Keratinocyte (primary cell): ENCODE results near the gene CEMIP2. TPM values are rescaled to one million over a fixed set of nuclear protein-coding genes. Genes with fewer than 3 reads are reported as not detected.

ENCODE experiments used
- DNase-seq: peaks from one replicate; pipeline ENCODE4 v3.0.0-alpha.2; 2011; ENCODE audit warnings: low read depth, missing footprints, low spot score
- FAIRE-seq: peaks from 2 replicates; lab custom pipeline; 2011; peaks lifted over from hg19 to GRCh38; lab: Jason Lieb, UNC
- H2AFZ ChIP-seq: 2 replicates; pipeline ENCODE4 v1.6.0; 2012; ENCODE audit warnings: low read length, control low read depth, inconsistent platforms; ENCODE audit not compliant: control insufficient read depth
- H3K27ac ChIP-seq: 2 replicates; pipeline ENCODE4 v1.5.1; 2011; ENCODE audit warnings: low read length; ENCODE audit not compliant: control insufficient read depth, insufficient read depth
- H3K27me3 ChIP-seq: 3 replicates; pipeline ENCODE4 v1.6.0; 2011; ENCODE audit warnings: low read length; ENCODE audit not compliant: control insufficient read depth, insufficient read depth; ENCODE audit errors: extremely low read depth
- H3K36me3 ChIP-seq, 2 experiments: 2 replicates in 1 of 2; 3 replicates in 1 of 2; pipeline ENCODE4 v1.5.1; 2011; ENCODE audit warnings: low read length in 2 of 2, mild to moderate bottlenecking in 1 of 2; ENCODE audit not compliant: control insufficient read depth in 2 of 2, insufficient read depth in 2 of 2; ENCODE audit errors: extremely low read depth in 1 of 2
- H3K4me1 ChIP-seq: 3 replicates; pipeline ENCODE4 v1.5.1; 2011; ENCODE audit warnings: low read length; ENCODE audit not compliant: control insufficient read depth, insufficient read depth; ENCODE audit errors: extremely low read depth
- H3K4me2 ChIP-seq: 3 replicates; pipeline ENCODE4 v1.6.0; 2011; ENCODE audit warnings: low read depth, low read length; ENCODE audit not compliant: control insufficient read depth, insufficient read depth; ENCODE audit errors: extremely low read depth
- H3K4me3 ChIP-seq, 3 experiments: fragments of 200-600 bp in 1 of 3; sonication (generic) in 1 of 3; 2 replicates in 2 of 3; 3 replicates in 1 of 3; pipeline ENCODE4 v1.5.1; 2011 to 2016; ENCODE audit warnings: low read length in 3 of 3, mild to moderate bottlenecking in 3 of 3, control low read depth in 2 of 3, inconsistent platforms in 1 of 3, low read depth in 1 of 3, mixed read lengths in 1 of 3, mixed run types in 1 of 3, moderate library complexity in 1 of 3; ENCODE audit not compliant: control insufficient read depth in 2 of 3, insufficient read depth in 2 of 3; ENCODE audit errors: extremely low read depth in 1 of 3
- H3K79me2 ChIP-seq: 2 replicates; pipeline ENCODE4 v1.6.0; 2012; ENCODE audit warnings: low read length; ENCODE audit not compliant: control insufficient read depth, insufficient read depth
- H3K9ac ChIP-seq: 3 replicates; pipeline ENCODE4 v1.6.0; 2011; ENCODE audit warnings: low read length; ENCODE audit not compliant: control insufficient read depth, insufficient read depth; ENCODE audit errors: extremely low read depth
- H3K9me1 ChIP-seq: 3 replicates; pipeline ENCODE4 v1.6.0; 2011; ENCODE audit warnings: low read length; ENCODE audit not compliant: control insufficient read depth, insufficient read depth; ENCODE audit errors: extremely low read depth
- H3K9me3 ChIP-seq: 2 replicates; pipeline ENCODE4 v1.5.1; 2012; ENCODE audit warnings: low read depth, low read length; ENCODE audit not compliant: control insufficient read depth
- H4K20me1 ChIP-seq: 3 replicates; pipeline ENCODE4 v1.6.0; 2011; ENCODE audit warnings: low read length; ENCODE audit not compliant: control insufficient read depth, insufficient read depth; ENCODE audit errors: extremely low read depth
- CTCF ChIP-seq, 3 experiments: IDR thresholded peaks in 1 of 3; conservative IDR thresholded peaks in 1 of 3; optimal IDR thresholded peaks in 1 of 3; 2 replicates in 2 of 3; 3 replicates in 1 of 3; pipeline versions ENCODE3 to v1.5.1; 2011; ENCODE audit warnings: low read length in 3 of 3, mild to moderate bottlenecking in 3 of 3, moderate library complexity in 2 of 3, control low read depth in 1 of 3, inconsistent platforms in 1 of 3; ENCODE audit not compliant: insufficient read depth in 2 of 3; ENCODE audit errors: extremely low read depth in 1 of 3
- EZH2 ChIP-seq: IDR thresholded peaks from one replicate; pipeline ENCODE4 v1.6.1; 2012; ENCODE audit warnings: inconsistent platforms, mild to moderate bottlenecking, low read length, moderate library complexity
- dilution Hi-C: fragments of 300-500 bp; cut with MboI; formaldehyde crosslinking; loops from one replicate; pipeline ENCODE4 v1.7.0; 2020; ENCODE audit warnings: low sequenced_read_pairs; ENCODE audit not compliant: extremely low pct_ligation_motif_present
- polyA plus RNA-seq, 5 experiments: library from polyadenylated mRNA; depleted of rRNA in 3 of 5; stranded (reverse) in 3 of 5; stranded (forward) in 1 of 5; unstranded in 1 of 5; fragments of >200 nt; gene quantifications; 1 replicate in 1 of 5; 2 replicates in 3 of 5; 3 replicates in 1 of 5; pipeline versions ENCODE4 v1.2.1 to v1.2.3, GENCODE V29; 2011 to 2012; ENCODE audit warnings: missing spikeins in 2 of 5, low read depth in 1 of 5, low replicate concordance in 1 of 5

The CEMIP2 gene
- polyA plus RNA-seq, 1 donor (not counting 4 experiments of a cell fraction or from before 2014, with no cell fraction given), result 47.7 TPM

- dilution Hi-C loops, result no loop called here
- peak; percentile 23 for FAIRE-seq
- no peaks in the 10 kb centered on the region for H3K36me3 ChIP-seq
These were observed 130.4 kb downstream of the CEMIP2 start for GRCh38 chr9:71637926-71638325.

GRCh38 chr9:71637375-71637774 is 130.9 kb downstream of the CEMIP2 start:
- Histone ChIP-seq H3K4me1 (no peaks in the 10 kb centered on the region), H3K9me1 (no peaks in the 10 kb centered on the region), H3K36me3 (no peaks in the 10 kb centered on the region), H3K4me3 (no peak overlapping the region), H2AFZ (no peak overlapping the region), H3K4me2 (no peak overlapping the region), H3K27me3 (no peaks in the 10 kb centered on the region), H3K79me2 (no peaks in the 10 kb centered on the region), H4K20me1 (no peaks in the 10 kb centered on the region), H3K9me3 (no peaks in the 10 kb centered on the region), H3K27ac (no peak overlapping the region), H3K9ac (no peak overlapping the region)
- no peak for FAIRE-seq
- dilution Hi-C loops, result no loop called here
- TF ChIP-seq CTCF (optimal IDR thresholded peaks at IDR 0.05 in 1 of 3, IDR thresholded peaks at IDR 0.05 in 1 of 3, conservative IDR thresholded peaks at IDR 0.05 in 1 of 3; ENCODE audit: extremely low read depth in 1 of 3, insufficient read depth in 2 of 3, low read length in 3 of 3) (no peak), EZH2 (no peak)
- no peak for DNase-seq

More at GRCh38 chr9:71637926-71638325, 130.4 kb downstream of the CEMIP2 start:
- Histone ChIP-seq H3K79me2 (no peaks in the 10 kb centered on the region), H4K20me1 (no peaks in the 10 kb centered on the region), H3K9me3 (no peaks in the 10 kb centered on the region), H3K4me2 (no peak overlapping the region), H3K27ac (no peak overlapping the region), H3K4me3 (no peak overlapping the region), H3K4me1 (no peaks in the 10 kb centered on the region), H3K9ac (no peak overlapping the region), H3K9me1 (no peaks in the 10 kb centered on the region), H3K27me3 (no peaks in the 10 kb centered on the region), H2AFZ (no peak overlapping the region)
- DNase-seq, result no peak
- TF ChIP-seq CTCF (optimal IDR thresholded peaks at IDR 0.05 in 1 of 3, IDR thresholded peaks at IDR 0.05 in 1 of 3, conservative IDR thresholded peaks at IDR 0.05 in 1 of 3; ENCODE audit: extremely low read depth in 1 of 3, insufficient read depth in 2 of 3, low read length in 3 of 3) (no peak), EZH2 (no peak)
